ENCODE data around the gene TM4SF5.
"Not testable (repeated sequence)": the region's sequence is repeated elsewhere in the genome, so short reads cannot be mapped to it uniquely, and the experiment has no call there.

TM4SF5 gene

GRCh38 chr17:4789951-4790704 lies 18.4 kb downstream of the TM4SF5 start:
- peak; percentile 64 to 74 for DNase-seq (ENCODE audit: low read depth in 2 of 2)

GRCh38 chr17:4790705-4791088 lies 19.0 kb downstream of the TM4SF5 start:
- DNase-seq (ENCODE audit: low read depth in 2 of 2): no peak

- DNase-seq (ENCODE audit: low read depth in 2 of 2): no peak
Observed at GRCh38 chr17:4795168-4795567, 23.5 kb downstream of the TM4SF5 start.

GRCh38 chr17:4796552-4796920 lies 24.9 kb downstream of the TM4SF5 start:
- DNase-seq (ENCODE audit: low read depth in 2 of 2): no peak

GRCh38 chr17:4800462-4801196 lies 28.9 kb downstream of the TM4SF5 start:
- no peak for DNase-seq (ENCODE audit: low read depth in 2 of 2)

- DNase-seq (ENCODE audit: low read depth in 2 of 2): no peak
Observed at GRCh38 chr17:4802228-4802627, 30.5 kb downstream of the TM4SF5 start, which contains the start of gene C17orf114. Gene C17orf114, minus strand, starts transcription at chr17:4802328.

- no peak for DNase-seq (ENCODE audit: low read depth in 2 of 2)
Observed at GRCh38 chr17:4806456-4806776, 34.7 kb downstream of the TM4SF5 start.

- peak; percentile 54 to 83 for DNase-seq (ENCODE audit: low read depth in 2 of 2)
Observed at GRCh38 chr17:4806777-4807604, 35.3 kb downstream of the TM4SF5 start, which contains the start of gene PLD2. Gene PLD2, plus strand, starts transcription at chr17:4807152. Its CDS starts 621 bp downstream, at chr17:4807773.

- no peak for DNase-seq (ENCODE audit: low read depth in 2 of 2)
Observed at GRCh38 chr17:4807605-4808377, 36.1 kb downstream of the TM4SF5 start.

GRCh38 chr17:4808378-4808767 lies 36.7 kb downstream of the TM4SF5 start:
- DNase-seq (ENCODE audit: low read depth in 2 of 2): no peak

GRCh38 chr17:4810696-4811290 lies 39.1 kb downstream of the TM4SF5 start:
- DNase-seq (ENCODE audit: low read depth in 2 of 2): no peak

GRCh38 chr17:4811471-4811870 lies 39.8 kb downstream of the TM4SF5 start:
- no peak for DNase-seq (ENCODE audit: low read depth in 2 of 2)

GRCh38 chr17:4812690-4813089 lies 41.0 kb downstream of the TM4SF5 start:
- DNase-seq (ENCODE audit: low read depth in 2 of 2): no peak

GRCh38 chr17:4815043-4815675 lies 43.5 kb downstream of the TM4SF5 start:
- DNase-seq (ENCODE audit: low read depth in 2 of 2): no peak

GRCh38 chr17:4816826-4817225 lies 45.1 kb downstream of the TM4SF5 start:
- no peak for DNase-seq (ENCODE audit: low read depth in 2 of 2)

- DNase-seq (ENCODE audit: low read depth in 2 of 2): no peak
Observed at GRCh38 chr17:4818276-4818675, 46.6 kb downstream of the TM4SF5 start.

GRCh38 chr17:4822835-4823234 lies 51.1 kb downstream of the TM4SF5 start:
- DNase-seq (ENCODE audit: low read depth in 2 of 2): no peak

- no peak for DNase-seq (ENCODE audit: low read depth in 2 of 2)
Observed at GRCh38 chr17:4823373-4824089, 51.8 kb downstream of the TM4SF5 start.

- DNase-seq (ENCODE audit: low read depth in 2 of 2): no peak
Observed at GRCh38 chr17:4827399-4827798, 55.7 kb downstream of the TM4SF5 start.

GRCh38 chr17:4832829-4833177 lies 61.1 kb downstream of the TM4SF5 start:
- not testable (repeated sequence) for DNase-seq (ENCODE audit: low read depth in 2 of 2)
